IMR-90 (cell line): ENCODE results near the gene IL2RG. TPM values are rescaled to one million over a fixed set of nuclear protein-coding genes. Genes with fewer than 3 reads are reported as not detected.

ENCODE experiments used
- ATAC-seq: fragments of 200-7000 bp; cut with Tn5 transposase; 2 replicates; pipeline ENCODE4 v1.9.1; 2020; ENCODE audit warnings: low read depth, mild to moderate bottlenecking, moderate library complexity
- BruUV-seq: library from RNA; stranded (reverse); fragments of 400-500 nt; replicated peaks from 2 replicates; lab custom pipeline; 2021; lab: Mats Ljungman, UMichigan
- CTCF ChIA-PET: fragments of 300-600 bp; formaldehyde crosslinking; extraction: SDS; loops from one replicate; lab custom pipeline; 2021; ENCODE audit warnings: antibody characterized with exemption; lab: Yijun Ruan, JAX
- POLR2A ChIA-PET: fragments of 300-600 bp; sonication (Branson Sonifier 250); formaldehyde crosslinking; loops from one replicate; lab custom pipeline; 2022; ENCODE audit warnings: antibody characterized with exemption; ENCODE audit not compliant: unreplicated experiment; lab: Charles Lee
- DNase-seq: peaks from one replicate; pipeline ENCODE4 v3.0.0; 2013
- H2AFZ ChIP-seq: replicated peaks from 2 replicates; pipeline ENCODE3; 2013; ENCODE audit warnings: low read length, mild to moderate bottlenecking; ENCODE audit not compliant: poor library complexity
- H2AK5ac ChIP-seq: 2 replicates; pipeline ENCODE4 v1.6.1; 2013; ENCODE audit warnings: low read depth, low read length, inconsistent platforms
- H2AK9ac ChIP-seq: replicated peaks from 2 replicates; pipeline ENCODE3; 2013; ENCODE audit warnings: mild to moderate bottlenecking, low read depth, low read length, moderate library complexity; ENCODE audit not compliant: poor library complexity
- H2BK120ac ChIP-seq: 2 replicates; pipeline ENCODE4 v1.6.1; 2013; ENCODE audit warnings: low read depth, low read length, inconsistent platforms
- H2BK15ac ChIP-seq: 3 replicates; pipeline ENCODE4 v1.6.1; 2013; ENCODE audit warnings: low read depth, low read length, inconsistent platforms
- H2BK20ac ChIP-seq: 2 replicates; pipeline ENCODE4 v1.6.1; 2013; ENCODE audit warnings: low read depth, mild to moderate bottlenecking, inconsistent platforms, low read length, moderate library complexity
- H2BK5ac ChIP-seq: 2 replicates; pipeline ENCODE4 v1.6.1; 2013; ENCODE audit warnings: mild to moderate bottlenecking, low read depth, low read length, inconsistent platforms; ENCODE audit not compliant: poor library complexity, severe bottlenecking
- H3K14ac ChIP-seq: replicated peaks from 2 replicates; pipeline ENCODE4 v1.6.1; 2013; ENCODE audit warnings: low read depth, low read length, inconsistent platforms
- H3K18ac ChIP-seq: 2 replicates; pipeline ENCODE4 v1.6.1; 2013; ENCODE audit warnings: low read depth, low read length, control low read depth
- H3K23ac ChIP-seq: 2 replicates; pipeline ENCODE4 v1.6.1; 2013; ENCODE audit warnings: low read depth, low read length, inconsistent platforms
- H3K27ac ChIP-seq: 2 replicates; pipeline ENCODE4 v1.5.1; 2013; ENCODE audit warnings: mild to moderate bottlenecking, control low read depth, low read length; ENCODE audit not compliant: insufficient read depth
- H3K27me3 ChIP-seq: 2 replicates; pipeline ENCODE4 v1.6.1; 2013; ENCODE audit warnings: low read length; ENCODE audit not compliant: control insufficient read depth, insufficient read depth
- H3K36me3 ChIP-seq: 2 replicates; pipeline ENCODE4 v1.6.1; 2013; ENCODE audit warnings: low read length, mixed read lengths; ENCODE audit not compliant: control insufficient read depth, insufficient read depth
- H3K4ac ChIP-seq: 2 replicates; pipeline ENCODE4 v1.6.1; 2013; ENCODE audit warnings: low read depth, low read length, inconsistent platforms
- H3K4me1 ChIP-seq: 2 replicates; pipeline ENCODE4 v1.6.1; 2013; ENCODE audit warnings: low read length, mixed read lengths; ENCODE audit not compliant: control insufficient read depth, insufficient read depth
- H3K4me2 ChIP-seq: 2 replicates; pipeline ENCODE4 v1.6.1; 2013; ENCODE audit warnings: low read depth, mild to moderate bottlenecking, control low read depth, low read length, moderate library complexity
- H3K4me3 ChIP-seq: 2 replicates; pipeline ENCODE4 v1.5.1; 2013; ENCODE audit warnings: low read depth, mild to moderate bottlenecking, control low read depth, low read length, moderate library complexity; ENCODE audit not compliant: insufficient read depth
- H3K56ac ChIP-seq: 2 replicates; pipeline ENCODE4 v1.6.1; 2013; ENCODE audit warnings: low read length, inconsistent platforms; ENCODE audit not compliant: insufficient read depth; ENCODE audit errors: extremely low read depth
- H3K79me1 ChIP-seq, 2 experiments: 2 replicates each; pipeline ENCODE4 v1.6.1; 2013; ENCODE audit warnings: low read length in 2 of 2, inconsistent platforms in 1 of 2, low read depth in 1 of 2
- H3K9ac ChIP-seq: 2 replicates; pipeline ENCODE4 v1.6.1; 2013; ENCODE audit warnings: low read depth, low read length, control low read depth
- H3K9me1 ChIP-seq: 2 replicates; pipeline ENCODE4 v1.6.1; 2013; ENCODE audit warnings: low read length, inconsistent platforms; ENCODE audit not compliant: insufficient read depth
- H3K9me3 ChIP-seq: 2 replicates; pipeline ENCODE4 v1.6.1; 2013; ENCODE audit warnings: low read length; ENCODE audit not compliant: control insufficient read depth, insufficient read depth
- H4K20me1 ChIP-seq: 2 replicates; pipeline ENCODE4 v1.6.1; 2013; ENCODE audit warnings: low read length, inconsistent platforms; ENCODE audit not compliant: insufficient read depth
- H4K5ac ChIP-seq: 2 replicates; pipeline ENCODE4 v1.6.1; 2013; ENCODE audit warnings: mild to moderate bottlenecking, low read depth, low read length, control low read depth
- H4K8ac ChIP-seq, 2 experiments: 2 replicates each; pipeline ENCODE4 v1.6.1; 2013; ENCODE audit warnings: low read depth in 2 of 2, low read length in 2 of 2, control low read depth in 1 of 2, inconsistent platforms in 1 of 2
- H4K91ac ChIP-seq: 2 replicates; pipeline ENCODE4 v1.6.1; 2013; ENCODE audit warnings: low read depth, low read length, inconsistent platforms; ENCODE audit not compliant: insufficient read depth
- BHLHE40 ChIP-seq: fragments of 150-350 bp; IDR thresholded peaks from 2 replicates; pipeline ENCODE4 v1.6.1; 2016; ENCODE audit warnings: mild to moderate bottlenecking, low read depth, low read length
- CEBPB ChIP-seq: IDR thresholded peaks from 2 replicates; pipeline ENCODE4 v1.6.1; 2012; ENCODE audit warnings: low read depth, low read length, improper control_type of control experiment
- CHD1 ChIP-seq: IDR thresholded peaks from 2 replicates; pipeline ENCODE4 v1.6.1; 2012; ENCODE audit warnings: low read depth, low read length, improper control_type of control experiment
- FOS ChIP-seq: fragments of 150-350 bp; IDR thresholded peaks from 2 replicates; pipeline ENCODE4 v1.6.1; 2016; ENCODE audit warnings: low read depth, low read length
- MAFK ChIP-seq: IDR thresholded peaks from 2 replicates; pipeline ENCODE4 v1.6.1; 2012; ENCODE audit warnings: low read depth, low read length, improper control_type of control experiment
- MAZ ChIP-seq: IDR thresholded peaks from 2 replicates; pipeline ENCODE4 v1.6.1; 2012; ENCODE audit warnings: low read depth, mild to moderate bottlenecking, low read length, improper control_type of control experiment, moderate library complexity, borderline replicate concordance
- MXI1 ChIP-seq: IDR thresholded peaks from 2 replicates; pipeline ENCODE4 v1.6.1; 2012; ENCODE audit warnings: low read depth, mild to moderate bottlenecking, low read length, moderate library complexity, borderline replicate concordance
- NFE2L2 ChIP-seq: fragments of 150-350 bp; IDR thresholded peaks from 2 replicates; pipeline ENCODE4 v1.6.1; 2016; ENCODE audit warnings: low read depth, mild to moderate bottlenecking, low read length
- POLR2A ChIP-seq: IDR thresholded peaks from 2 replicates; pipeline ENCODE4 v1.6.1; 2012; ENCODE audit warnings: mild to moderate bottlenecking, low read depth, low read length
- RAD21 ChIP-seq: IDR thresholded peaks from 2 replicates; pipeline ENCODE4 v1.6.1; 2012; ENCODE audit warnings: low read length, improper control_type of control experiment
- RFX5 ChIP-seq: IDR thresholded peaks from 2 replicates; pipeline ENCODE4 v1.8.0; 2012; ENCODE audit warnings: low read depth, mild to moderate bottlenecking, low read length, moderate library complexity
- SMC3 ChIP-seq: fragments of 150-350 bp; IDR thresholded peaks from 2 replicates; pipeline ENCODE4 v1.6.1; 2016; ENCODE audit warnings: low read depth, mild to moderate bottlenecking, antibody characterized with exemption, low read length, moderate library complexity
- WGBS, 2 experiments: methylation state at CpG; one replicate each; pipeline versions ENCODE4 v1.1.5 to v1.1.7; 2013; ENCODE audit warnings: missing lambda C conversion rate in 2 of 2; ENCODE audit not compliant: insufficient read length in 1 of 2; ENCODE audit errors: extremely low coverage in 2 of 2; 5-methylcytosine and 5-hydroxymethylcytosine counted together
- dilution Hi-C: fragments of 300-500 bp; cut with HindIII; formaldehyde crosslinking; loops from one replicate; pipeline ENCODE4 v1.14.3; 2018; ENCODE audit warnings: low sequenced_read_pairs; ENCODE audit not compliant: unreplicated experiment
- in situ Hi-C: fragments of 300-500 bp; cut with MboI; formaldehyde crosslinking; loops from 3 replicates; pipeline ENCODE4 v1.14.3; 2019; ENCODE audit warnings: low sequenced_read_pairs, inconsistent platforms, mixed read lengths
- intact Hi-C: fragments of 100-400 bp; cut with micrococcal nuclease; formaldehyde crosslinking; loops from 2 replicates; pipeline ENCODE4 v1.10.0; 2022
- polyA plus RNA-seq, 3 experiments: library from polyadenylated mRNA; depleted of rRNA; stranded (reverse); fragments of >200 nt; gene quantifications; 2 replicates each; pipeline ENCODE4 v1.2.3, GENCODE V29; 2012; ENCODE audit warnings: low replicate concordance in 1 of 3
- total RNA-seq: library from RNA; depleted of rRNA; stranded (reverse); fragments of >200 nt; gene quantifications from 2 replicates; pipeline ENCODE4 v1.2.3, GENCODE V29; 2012
- TF ChIP-seq, protein P1 (sequence below): conservative IDR thresholded peaks from 2 replicates; pipeline ENCODE4 v1.5.1; 2012; ENCODE audit warnings: mild to moderate bottlenecking, low read depth, low read length, improper control_type of control experiment
- TF ChIP-seq, protein P2 (sequence below): fragments of 150-350 bp; IDR thresholded peaks from 2 replicates; pipeline ENCODE4 v1.6.1; 2017; ENCODE audit warnings: mild to moderate bottlenecking, antibody characterized with exemption, low read length, low read depth
- TF ChIP-seq, protein P3 (sequence below): fragments of 150-350 bp; IDR thresholded peaks from 2 replicates; pipeline ENCODE4 v1.6.1; 2016; ENCODE audit warnings: low read depth, mild to moderate bottlenecking, low read length, moderate library complexity, borderline replicate concordance

IL2RG gene
- total and polyA plus RNA-seq, 2 of the 4 experiments (the other 2 are of a cell fraction), result not detected

DNA sequence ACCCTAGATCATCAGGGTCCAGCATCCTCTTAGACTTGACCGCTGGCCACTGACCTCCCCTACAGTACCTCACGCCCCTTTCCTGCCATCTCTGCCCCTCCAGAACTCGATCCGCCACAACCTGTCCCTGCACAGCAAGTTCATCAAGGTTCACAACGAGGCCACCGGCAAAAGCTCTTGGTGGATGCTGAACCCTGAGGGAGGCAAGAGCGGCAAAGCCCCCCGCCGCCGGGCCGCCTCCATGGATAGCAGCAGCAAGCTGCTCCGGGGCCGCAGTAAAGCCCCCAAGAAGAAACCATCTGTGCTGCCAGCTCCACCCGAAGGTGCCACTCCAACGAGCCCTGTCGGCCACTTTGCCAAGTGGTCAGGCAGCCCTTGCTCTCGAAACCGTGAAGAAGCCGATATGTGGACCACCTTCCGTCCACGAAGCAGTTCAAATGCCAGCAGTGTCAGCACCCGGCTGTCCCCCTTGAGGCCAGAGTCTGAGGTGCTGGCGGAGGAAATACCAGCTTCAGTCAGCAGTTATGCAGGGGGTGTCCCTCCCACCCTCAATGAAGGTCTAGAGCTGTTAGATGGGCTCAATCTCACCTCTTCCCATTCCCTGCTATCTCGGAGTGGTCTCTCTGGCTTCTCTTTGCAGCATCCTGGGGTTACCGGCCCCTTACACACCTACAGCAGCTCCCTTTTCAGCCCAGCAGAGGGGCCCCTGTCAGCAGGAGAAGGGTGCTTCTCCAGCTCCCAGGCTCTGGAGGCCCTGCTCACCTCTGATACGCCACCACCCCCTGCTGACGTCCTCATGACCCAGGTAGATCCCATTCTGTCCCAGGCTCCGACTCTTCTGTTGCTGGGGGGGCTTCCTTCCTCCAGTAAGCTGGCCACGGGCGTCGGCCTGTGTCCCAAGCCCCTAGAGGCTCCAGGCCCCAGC is 10.5 kb downstream of the IL2RG start:
- CTCF ChIA-PET, result no interaction called here
- intact Hi-C loops (no loop called here), in situ Hi-C loops (no loop called here), dilution Hi-C loops (no loop called here)
- no peak overlapping the region for H3K9ac ChIP-seq
- H3K36me3 ChIP-seq, result no peaks in the 10 kb centered on the region
- H3K9me3 ChIP-seq, result no peaks in the 10 kb centered on the region
- H2BK120ac ChIP-seq, result no peak overlapping the region
- WGBS, 2 experiments, result 48% methylated on average over 8 of the region's 31 CpGs; no CpG with 5 or more reads in 1 of the 2 experiments
- no peak overlapping the region for H3K4ac ChIP-seq
- H4K20me1 ChIP-seq, result no peaks in the 10 kb centered on the region
- peaks cover 21% of the 10 kb centered on the region for H3K27me3 ChIP-seq
- no peak overlapping the region for H4K91ac ChIP-seq
- H3K27ac ChIP-seq, result no peak overlapping the region
- no peak overlapping the region for H2AK5ac ChIP-seq
- H3K4me2 ChIP-seq, result no peak overlapping the region
- no peaks in the 10 kb centered on the region for H3K79me1 ChIP-seq
- DNase-seq (no peak), ATAC-seq (no peak)
- no peak overlapping the region for H3K4me3 ChIP-seq
- H3K56ac ChIP-seq, result no peak overlapping the region
- H4K8ac ChIP-seq, result no peak overlapping the region
- no peaks in the 10 kb centered on the region for H3K9me1 ChIP-seq
- H3K4me1 ChIP-seq, result no peaks in the 10 kb centered on the region
- H3K14ac ChIP-seq, result no peak overlapping the region
- BruUV-seq, result no TSS peak
- H4K5ac ChIP-seq, result no peak overlapping the region
- H2AFZ ChIP-seq, result no peak overlapping the region
- no peak overlapping the region for H3K23ac ChIP-seq
- H2BK15ac ChIP-seq, result no peak overlapping the region
- POLR2A ChIA-PET, result interaction anchor here (0.6 kb wide), 1 partner anchor 15 kb away, joined by 3 read pairs; no protein-coding TSS in a partner anchor
- H2BK20ac ChIP-seq, result no peak overlapping the region
- no peak overlapping the region for H2BK5ac ChIP-seq
- H2AK9ac ChIP-seq, result no peak overlapping the region
- no peak overlapping the region for H3K18ac ChIP-seq
- TF ChIP-seq, protein P1, sequence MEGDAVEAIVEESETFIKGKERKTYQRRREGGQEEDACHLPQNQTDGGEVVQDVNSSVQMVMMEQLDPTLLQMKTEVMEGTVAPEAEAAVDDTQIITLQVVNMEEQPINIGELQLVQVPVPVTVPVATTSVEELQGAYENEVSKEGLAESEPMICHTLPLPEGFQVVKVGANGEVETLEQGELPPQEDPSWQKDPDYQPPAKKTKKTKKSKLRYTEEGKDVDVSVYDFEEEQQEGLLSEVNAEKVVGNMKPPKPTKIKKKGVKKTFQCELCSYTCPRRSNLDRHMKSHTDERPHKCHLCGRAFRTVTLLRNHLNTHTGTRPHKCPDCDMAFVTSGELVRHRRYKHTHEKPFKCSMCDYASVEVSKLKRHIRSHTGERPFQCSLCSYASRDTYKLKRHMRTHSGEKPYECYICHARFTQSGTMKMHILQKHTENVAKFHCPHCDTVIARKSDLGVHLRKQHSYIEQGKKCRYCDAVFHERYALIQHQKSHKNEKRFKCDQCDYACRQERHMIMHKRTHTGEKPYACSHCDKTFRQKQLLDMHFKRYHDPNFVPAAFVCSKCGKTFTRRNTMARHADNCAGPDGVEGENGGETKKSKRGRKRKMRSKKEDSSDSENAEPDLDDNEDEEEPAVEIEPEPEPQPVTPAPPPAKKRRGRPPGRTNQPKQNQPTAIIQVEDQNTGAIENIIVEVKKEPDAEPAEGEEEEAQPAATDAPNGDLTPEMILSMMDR, result no peak
- TF ChIP-seq, protein P2, sequence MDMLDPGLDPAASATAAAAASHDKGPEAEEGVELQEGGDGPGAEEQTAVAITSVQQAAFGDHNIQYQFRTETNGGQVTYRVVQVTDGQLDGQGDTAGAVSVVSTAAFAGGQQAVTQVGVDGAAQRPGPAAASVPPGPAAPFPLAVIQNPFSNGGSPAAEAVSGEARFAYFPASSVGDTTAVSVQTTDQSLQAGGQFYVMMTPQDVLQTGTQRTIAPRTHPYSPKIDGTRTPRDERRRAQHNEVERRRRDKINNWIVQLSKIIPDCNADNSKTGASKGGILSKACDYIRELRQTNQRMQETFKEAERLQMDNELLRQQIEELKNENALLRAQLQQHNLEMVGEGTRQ, result no peak
- TF ChIP-seq NFE2L2 (no peak), CEBPB (no peak), MAFK (no peak), RFX5 (no peak), MAZ (no peak), BHLHE40 (no peak), SMC3 (no peak), RAD21 (no peak), CHD1 (no peak), MXI1 (no peak), POLR2A (no peak), FOS (no peak)
- TF ChIP-seq, protein P3, sequence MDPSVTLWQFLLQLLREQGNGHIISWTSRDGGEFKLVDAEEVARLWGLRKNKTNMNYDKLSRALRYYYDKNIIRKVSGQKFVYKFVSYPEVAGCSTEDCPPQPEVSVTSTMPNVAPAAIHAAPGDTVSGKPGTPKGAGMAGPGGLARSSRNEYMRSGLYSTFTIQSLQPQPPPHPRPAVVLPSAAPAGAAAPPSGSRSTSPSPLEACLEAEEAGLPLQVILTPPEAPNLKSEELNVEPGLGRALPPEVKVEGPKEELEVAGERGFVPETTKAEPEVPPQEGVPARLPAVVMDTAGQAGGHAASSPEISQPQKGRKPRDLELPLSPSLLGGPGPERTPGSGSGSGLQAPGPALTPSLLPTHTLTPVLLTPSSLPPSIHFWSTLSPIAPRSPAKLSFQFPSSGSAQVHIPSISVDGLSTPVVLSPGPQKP, result no peak
